Naive thymus-derived CD8-positive, alpha-beta T cell (primary cell): ENCODE measurements around the gene ZNF670. TPM values are rescaled to one million over a fixed set of nuclear protein-coding genes. Genes with fewer than 3 reads are reported as not detected.

Experiments used
- ATAC-seq, 2 donors: fragments of 150-1000 bp; cut with Tn5 transposase in 1 of 2; sonication (Bioruptor Pico), chemical (Tn5 transposase) in 1 of 2; 1 replicate in 1 of 2; 2 replicates in 1 of 2; pipeline ENCODE4 v1.10.0; 2021; ENCODE audit warnings: mild to moderate bottlenecking in 2 of 2, moderate library complexity in 2 of 2
- POLR2A ChIA-PET: fragments of 350-600 bp; sonication (Branson Sonifier 250); formaldehyde crosslinking; loops from one replicate; lab custom pipeline; 2021; ENCODE audit warnings: antibody characterized with exemption; lab: Charles Lee
- DNase-seq, 10 donors: peaks; one replicate each; pipeline versions ENCODE4 v3.0.0 to v3.0.0-alpha.2; 2020 to 2022
- H3K27ac Mint-ChIP-seq, 10 donors: one replicate each; pipeline ENCODE4 v1.8.0; 2020 to 2022; ENCODE audit warnings: mild to moderate bottlenecking in 10 of 10, mixed read lengths in 10 of 10, moderate library complexity in 4 of 10, inconsistent platforms in 1 of 10
- H3K27me3 Mint-ChIP-seq, 5 donors: one replicate each; pipeline ENCODE4 v1.8.0; 2021 to 2022; ENCODE audit warnings: mixed read lengths in 5 of 5
- H3K36me3 Mint-ChIP-seq, 3 donors: one replicate each; pipeline ENCODE4 v1.8.0; 2020 to 2022; ENCODE audit warnings: mixed read lengths in 3 of 3, mild to moderate bottlenecking in 2 of 3, inconsistent platforms in 1 of 3
- H3K4me1 Mint-ChIP-seq, 4 donors: one replicate each; pipeline ENCODE4 v1.8.0; 2021 to 2022; ENCODE audit warnings: mixed read lengths in 4 of 4
- H3K4me3 Mint-ChIP-seq, 10 donors: one replicate each; pipeline ENCODE4 v1.8.0; 2020 to 2022; ENCODE audit warnings: mild to moderate bottlenecking in 10 of 10, mixed read lengths in 10 of 10, moderate library complexity in 6 of 10, inconsistent platforms in 1 of 10
- H3K9me3 Mint-ChIP-seq, 9 donors: one replicate each; pipeline ENCODE4 v1.8.0; 2020 to 2022; ENCODE audit warnings: mixed read lengths in 9 of 9, mild to moderate bottlenecking in 3 of 9, inconsistent platforms in 1 of 9, moderate library complexity in 1 of 9
- polyA plus RNA-seq, 3 donors: library from polyadenylated mRNA; unstranded; fragments of 300-500 nt; fragmentation: Illumina TruSeq; gene quantifications; one replicate each; pipeline ENCODE4 v1.2.3, GENCODE V29; 2021
- total RNA-seq, 8 experiments: library from RNA in 2 of 8; stranded (reverse) in 2 of 8; gene quantifications; one replicate each; pipeline ENCODE4 v1.2.3 and lab custom pipeline; 2021 to 2026

Gene ZNF670
- total and polyA plus RNA-seq, 5 experiments from 2014 or later = 0.42 to 2.5 (median 1.4) TPM

GRCh38 chr1:247113733-247114271, 35.2 kb upstream of the ZNF670 start:
- DNase-seq = no peak
- H3K27me3 Mint-ChIP-seq = peaks cover 11 to 31% (median 24%) of the 10 kb centered on the region in 5 donors
- POLR2A ChIA-PET = no interaction called here

GRCh38 chr1:247113094-247113497, 34.5 kb upstream of the ZNF670 start:
- H3K4me1 Mint-ChIP-seq = peaks cover 5 to 7% (median 6%) of the 10 kb centered on the region in 4 donors
- H3K4me3 Mint-ChIP-seq = peak overlapping the region in 6 of 10 donors; percentile 9 to 55 (median 38)
- H3K36me3 Mint-ChIP-seq = peaks cover 0 to 10% (median 0%) of the 10 kb centered on the region in 3 donors
- no peak for ATAC-seq
- H3K27ac Mint-ChIP-seq = peak overlapping the region in 1 of 10 donors; percentile 31
- H3K27me3 Mint-ChIP-seq = peaks cover 17 to 38% (median 31%) of the 10 kb centered on the region in 5 donors
- H3K9me3 Mint-ChIP-seq = peaks cover 0 to 2% (median 0%) of the 10 kb centered on the region in 9 donors
- DNase-seq = no peak
- POLR2A ChIA-PET = no interaction called here

More at GRCh38 chr1:247113733-247114271, 35.2 kb upstream of the ZNF670 start:
- Mint-ChIP-seq H3K27ac (no peak overlapping the region), H3K4me1 (peaks cover 5 to 7% (median 6%) of the 10 kb centered on the region in 4 donors), H3K9me3 (peaks cover 0 to 2% (median 0%) of the 10 kb centered on the region in 9 donors), H3K4me3 (no peak overlapping the region), H3K36me3 (peaks cover 0 to 10% (median 0%) of the 10 kb centered on the region in 3 donors)
- ATAC-seq = no peak

GRCh38 chr1:247112479-247112781, 33.8 kb upstream of the ZNF670 start:
- peaks cover 20 to 43% (median 35%) of the 10 kb centered on the region in 5 donors for H3K27me3 Mint-ChIP-seq
- POLR2A ChIA-PET = no interaction called here
- peaks cover 0 to 10% (median 0%) of the 10 kb centered on the region in 3 donors for H3K36me3 Mint-ChIP-seq
- DNase-seq = no peak
- peaks cover 0 to 2% (median 0%) of the 10 kb centered on the region in 9 donors for H3K9me3 Mint-ChIP-seq
- H3K27ac Mint-ChIP-seq = peak overlapping the region in 1 of 10 donors; percentile 46
- no peak for ATAC-seq
- H3K4me1 Mint-ChIP-seq = peaks cover 5 to 7% (median 6%) of the 10 kb centered on the region in 4 donors
- H3K4me3 Mint-ChIP-seq = peak overlapping the region; percentile 47 to 75 (median 55)

GRCh38 chr1:247111700-247112478, 33.3 kb upstream of the ZNF670 start:
- H3K4me1 Mint-ChIP-seq = peaks cover 5 to 7% (median 6%) of the 10 kb centered on the region in 4 donors
- H3K9me3 Mint-ChIP-seq = peaks cover 0 to 2% (median 0%) of the 10 kb centered on the region in 9 donors
- ATAC-seq (peak; percentile 53 to 57), DNase-seq (peak in 1 of 10 donors; percentile 9)
- peak overlapping the region in 7 of 10 donors; percentile 39 to 75 (median 55) for H3K4me3 Mint-ChIP-seq
- H3K27me3 Mint-ChIP-seq = peaks cover 23 to 48% (median 39%) of the 10 kb centered on the region in 5 donors
- H3K36me3 Mint-ChIP-seq = peaks cover 0 to 10% (median 0%) of the 10 kb centered on the region in 3 donors
- POLR2A ChIA-PET = interaction anchor here (0.8 kb wide), 1 partner anchor 98 kb away, joined by 3 read pairs; no protein-coding TSS in a partner anchor
- H3K27ac Mint-ChIP-seq = no peak overlapping the region

GRCh38 chr1:247111259-247111699, 32.7 kb upstream of the ZNF670 start:
- peak in 1 of 10 donors; percentile 20 for DNase-seq
- ATAC-seq = peak; percentile 55 to 62
- peaks cover 0 to 10% (median 0%) of the 10 kb centered on the region in 3 donors for H3K36me3 Mint-ChIP-seq
- POLR2A ChIA-PET = interaction anchor here (0.8 kb wide), 1 partner anchor 99 kb away, joined by 3 read pairs; no protein-coding TSS in a partner anchor
- H3K27me3 Mint-ChIP-seq = peaks cover 23 to 53% (median 40%) of the 10 kb centered on the region in 5 donors
- H3K4me3 Mint-ChIP-seq = peak overlapping the region; percentile 70 to 86 (median 80)
- H3K9me3 Mint-ChIP-seq = peaks cover 0 to 2% (median 0%) of the 10 kb centered on the region in 9 donors
- H3K27ac Mint-ChIP-seq = no peak overlapping the region
- peaks cover 5 to 7% (median 6%) of the 10 kb centered on the region in 4 donors for H3K4me1 Mint-ChIP-seq

- Mint-ChIP-seq H3K36me3 (peaks cover 0 to 10% (median 0%) of the 10 kb centered on the region in 3 donors), H3K4me1 (peaks cover 5 to 7% (median 6%) of the 10 kb centered on the region in 4 donors), H3K4me3 (peak overlapping the region; percentile 70 to 86 (median 80)), H3K27me3 (peaks cover 23 to 55% (median 42%) of the 10 kb centered on the region in 5 donors), H3K27ac (peak overlapping the region in 2 of 10 donors; percentile 2 to 5), H3K9me3 (peaks cover 0 to 4% (median 0%) of the 10 kb centered on the region in 9 donors)
- ATAC-seq = peak; percentile 38 to 51
- POLR2A ChIA-PET = no interaction called here
- DNase-seq = peak in 2 of 10 donors; percentile 16 to 19
Measured at GRCh38 chr1:247110627-247111258, 32.1 kb upstream of the ZNF670 start.

GRCh38 chr1:247107694-247108093, 29.1 kb upstream of the ZNF670 start:
- peaks cover 20 to 49% (median 38%) of the 10 kb centered on the region in 5 donors for H3K27me3 Mint-ChIP-seq
- ATAC-seq = no peak
- POLR2A ChIA-PET = no interaction called here
- peaks cover 11 to 25% (median 23%) of the 10 kb centered on the region in 4 donors for H3K4me1 Mint-ChIP-seq
- peak overlapping the region in 1 of 10 donors; percentile 24 for H3K4me3 Mint-ChIP-seq
- DNase-seq = no peak
- peak overlapping the region in 1 of 10 donors; percentile 67 for H3K27ac Mint-ChIP-seq
- H3K9me3 Mint-ChIP-seq = peaks cover 0 to 19% (median 7%) of the 10 kb centered on the region in 9 donors
- peaks cover 3 to 14% (median 5%) of the 10 kb centered on the region in 3 donors for H3K36me3 Mint-ChIP-seq

GRCh38 chr1:247105966-247106365, 27.4 kb upstream of the ZNF670 start:
- no peak overlapping the region for H3K27ac Mint-ChIP-seq
- no peak for DNase-seq
- H3K36me3 Mint-ChIP-seq = peaks cover 19 to 26% (median 21%) of the 10 kb centered on the region in 3 donors
- H3K4me3 Mint-ChIP-seq = peak overlapping the region in 1 of 10 donors; percentile 4
- H3K4me1 Mint-ChIP-seq = peaks cover 11 to 30% (median 24%) of the 10 kb centered on the region in 4 donors
- POLR2A ChIA-PET = interaction anchor here (0.7 kb wide), 1 partner anchor 227 kb away, joined by 7 read pairs; no protein-coding TSS in a partner anchor
- peaks cover 0 to 34% (median 14%) of the 10 kb centered on the region in 9 donors for H3K9me3 Mint-ChIP-seq
- peaks cover 19 to 46% (median 36%) of the 10 kb centered on the region in 5 donors for H3K27me3 Mint-ChIP-seq
- ATAC-seq = no peak

GRCh38 chr1:247104965-247105364, 26.4 kb upstream of the ZNF670 start:
- POLR2A ChIA-PET = interaction anchor here (0.9 to 1.7 kb wide), 2 partner anchors 26 to 106 kb away, joined by 3 to 8 read pairs; partner anchors contain the start of gene ZNF670
- H3K36me3 Mint-ChIP-seq = peaks cover 29 to 31% (median 29%) of the 10 kb centered on the region in 3 donors
- no peak for DNase-seq
- H3K9me3 Mint-ChIP-seq = peaks cover 0 to 44% (median 22%) of the 10 kb centered on the region in 9 donors
- no peak for ATAC-seq
- peaks cover 7 to 26% (median 19%) of the 10 kb centered on the region in 4 donors for H3K4me1 Mint-ChIP-seq
- H3K27ac Mint-ChIP-seq = peak overlapping the region in 3 of 10 donors; percentile 2 to 56 (median 55)
- H3K27me3 Mint-ChIP-seq = peaks cover 14 to 36% (median 30%) of the 10 kb centered on the region in 5 donors
- H3K4me3 Mint-ChIP-seq = peak overlapping the region in 9 of 10 donors; percentile 9 to 93 (median 89)

GRCh38 chr1:247103859-247104591, 25.4 kb upstream of the ZNF670 start, which contains the start of gene ZNF669:
ZNF669 (minus strand) TSS chr1:247104356; CDS start chr1:247104199, 157 bp downstream.
- peak; percentile 79 to 94 (median 90) for DNase-seq
- ATAC-seq = peak; percentile 96 to 99
- Mint-ChIP-seq H3K27me3 (peaks cover 9 to 26% (median 21%) of the 10 kb centered on the region in 5 donors), H3K9me3 (peaks cover 0 to 53% (median 22%) of the 10 kb centered on the region in 9 donors), H3K4me1 (peaks cover 6 to 26% (median 19%) of the 10 kb centered on the region in 4 donors), H3K4me3 (peak within 1 kb of the TSS; percentile 88 to 93 (median 90)), H3K27ac (peak within 1 kb of the TSS; percentile 79 to 93 (median 90)), H3K36me3 (peaks cover 24 to 40% (median 35%) of the 10 kb centered on the region in 3 donors)
- POLR2A ChIA-PET = interaction anchor here (0.9 to 1.7 kb wide), 4 partner anchors 25 to 246 kb away, joined by 3 to 8 read pairs (median 3); partner anchors contain the start of gene ZNF670

- Mint-ChIP-seq H3K27me3 (peaks cover 3 to 11% (median 8%) of the 10 kb centered on the region in 5 donors), H3K36me3 (peaks cover 30 to 52% (median 40%) of the 10 kb centered on the region in 3 donors), H3K9me3 (peaks cover 0 to 70% (median 27%) of the 10 kb centered on the region in 9 donors), H3K4me3 (peak overlapping the region in 6 of 10 donors; percentile 22 to 88 (median 49)), H3K27ac (peak overlapping the region in 3 of 10 donors; percentile 58 to 87 (median 82)), H3K4me1 (peaks cover 6 to 26% (median 20%) of the 10 kb centered on the region in 4 donors)
- POLR2A ChIA-PET = no interaction called here
- ATAC-seq (no peak), DNase-seq (no peak)
Measured at GRCh38 chr1:247102381-247102780, 23.8 kb upstream of the ZNF670 start.
